Progenitor cell of endocrine pancreas (in vitro differentiated cells): Measurements from ENCODE around the gene TMEFF2. TPM values are rescaled to one million over a fixed set of nuclear protein-coding genes. Genes with fewer than 3 reads are reported as not detected.

Experiments
- DNase-seq: peaks from one replicate; pipeline ENCODE4 v3.0.0; 2021; ENCODE audit warnings: low spot score; ENCODE audit not compliant: unreplicated experiment
- H3K27ac Mint-ChIP-seq: 2 replicates; pipeline ENCODE4 v1.8.0; 2021; ENCODE audit warnings: mild to moderate bottlenecking, moderate library complexity, mixed read lengths
- H3K27me3 Mint-ChIP-seq: 2 replicates; pipeline ENCODE4 v1.8.0; 2021; ENCODE audit warnings: mixed read lengths
- H3K36me3 Mint-ChIP-seq: 2 replicates; pipeline ENCODE4 v1.8.0; 2022; ENCODE audit warnings: mixed read lengths; ENCODE audit not compliant: insufficient read depth
- H3K4me1 Mint-ChIP-seq: 2 replicates; pipeline ENCODE4 v1.8.0; 2021; ENCODE audit warnings: low read depth, mixed read lengths
- H3K4me3 Mint-ChIP-seq: 2 replicates; pipeline ENCODE4 v1.8.0; 2021; ENCODE audit warnings: low read depth, mild to moderate bottlenecking, moderate library complexity, mixed read lengths
- H3K9me3 Mint-ChIP-seq: 2 replicates; pipeline ENCODE4 v1.8.0; 2021; ENCODE audit warnings: low read depth, mixed read lengths
- total RNA-seq: library from RNA; stranded (reverse); gene quantifications from 2 replicates; pipeline ENCODE4 v1.2.1, GENCODE V29; 2021
- TF ChIP-seq, protein P1 (sequence below): fragments of 200-600 bp; sonication (generic); IDR thresholded peaks from one replicate; pipeline ENCODE4 v1.5.0; 2021; ENCODE audit warnings: antibody characterized with exemption, mild to moderate bottlenecking; ENCODE audit not compliant: unreplicated experiment

Gene TMEFF2
- total RNA-seq, 1 donor from 2014 or later: 0.50 TPM

DNA sequence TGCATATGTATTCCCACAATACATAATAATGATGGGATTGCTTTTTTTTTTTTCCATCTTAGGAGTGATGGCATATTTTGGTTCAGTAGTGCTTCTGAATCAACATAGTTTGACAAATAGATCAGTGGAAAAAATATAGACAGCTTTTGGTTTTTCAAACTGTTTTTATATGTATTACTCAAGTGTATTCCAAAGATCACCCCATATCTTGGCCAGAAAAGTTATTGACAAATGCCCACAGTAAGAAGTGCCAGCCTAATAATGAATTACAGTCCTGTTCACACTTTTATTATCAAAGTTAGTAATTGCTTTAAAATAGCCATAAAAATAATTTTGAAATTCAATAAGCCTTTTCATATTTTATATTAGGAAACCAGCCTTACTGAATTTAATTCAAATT lies 95.0 kb downstream of the TMEFF2 start:
- Mint-ChIP-seq H3K4me3 (no peak overlapping the region), H3K27ac (no peak overlapping the region), H3K4me1 (no peaks in the 10 kb centered on the region), H3K36me3 (no peaks in the 10 kb centered on the region), H3K9me3 (no peaks in the 10 kb centered on the region), H3K27me3 (no peaks in the 10 kb centered on the region)
- DNase-seq: no peak
- TF ChIP-seq, protein P1, sequence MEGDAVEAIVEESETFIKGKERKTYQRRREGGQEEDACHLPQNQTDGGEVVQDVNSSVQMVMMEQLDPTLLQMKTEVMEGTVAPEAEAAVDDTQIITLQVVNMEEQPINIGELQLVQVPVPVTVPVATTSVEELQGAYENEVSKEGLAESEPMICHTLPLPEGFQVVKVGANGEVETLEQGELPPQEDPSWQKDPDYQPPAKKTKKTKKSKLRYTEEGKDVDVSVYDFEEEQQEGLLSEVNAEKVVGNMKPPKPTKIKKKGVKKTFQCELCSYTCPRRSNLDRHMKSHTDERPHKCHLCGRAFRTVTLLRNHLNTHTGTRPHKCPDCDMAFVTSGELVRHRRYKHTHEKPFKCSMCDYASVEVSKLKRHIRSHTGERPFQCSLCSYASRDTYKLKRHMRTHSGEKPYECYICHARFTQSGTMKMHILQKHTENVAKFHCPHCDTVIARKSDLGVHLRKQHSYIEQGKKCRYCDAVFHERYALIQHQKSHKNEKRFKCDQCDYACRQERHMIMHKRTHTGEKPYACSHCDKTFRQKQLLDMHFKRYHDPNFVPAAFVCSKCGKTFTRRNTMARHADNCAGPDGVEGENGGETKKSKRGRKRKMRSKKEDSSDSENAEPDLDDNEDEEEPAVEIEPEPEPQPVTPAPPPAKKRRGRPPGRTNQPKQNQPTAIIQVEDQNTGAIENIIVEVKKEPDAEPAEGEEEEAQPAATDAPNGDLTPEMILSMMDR: no peak

DNA sequence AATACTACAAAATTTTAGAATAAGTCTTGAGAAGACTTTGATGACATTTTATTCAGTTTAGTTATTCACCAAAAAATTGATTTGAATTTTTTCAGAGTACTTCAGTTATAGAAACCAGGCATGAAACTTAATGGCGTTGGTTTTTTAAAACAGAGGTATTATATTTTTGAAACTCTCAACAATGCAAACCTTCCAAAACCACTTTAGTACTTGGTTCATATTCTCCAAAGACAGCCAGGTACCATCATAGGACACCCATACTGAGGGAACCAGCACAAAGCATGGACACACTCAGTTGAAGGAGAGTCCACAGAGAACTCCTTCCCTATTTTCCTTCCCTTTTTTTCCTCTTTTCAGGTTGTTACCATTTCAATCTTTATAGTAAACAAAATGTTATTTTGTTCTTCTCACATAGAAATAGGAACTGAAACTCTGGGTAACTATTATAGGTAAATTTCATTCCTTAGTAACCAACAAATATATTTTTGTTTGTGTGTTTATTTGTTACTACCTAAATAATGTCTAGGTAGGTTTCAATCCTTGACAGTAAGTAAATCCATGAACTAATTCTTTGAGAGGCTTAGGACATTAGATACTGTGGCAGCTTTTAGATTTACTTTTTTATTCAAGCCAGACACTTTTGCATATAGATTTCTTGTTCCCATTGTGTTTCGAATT lies 95.8 kb downstream of the TMEFF2 start:
- Mint-ChIP-seq H3K36me3 (no peaks in the 10 kb centered on the region), H3K9me3 (no peaks in the 10 kb centered on the region), H3K27ac (no peak overlapping the region), H3K27me3 (no peaks in the 10 kb centered on the region), H3K4me1 (no peaks in the 10 kb centered on the region), H3K4me3 (no peak overlapping the region)
- DNase-seq: no peak
- TF ChIP-seq, protein P1: no peak

DNA sequence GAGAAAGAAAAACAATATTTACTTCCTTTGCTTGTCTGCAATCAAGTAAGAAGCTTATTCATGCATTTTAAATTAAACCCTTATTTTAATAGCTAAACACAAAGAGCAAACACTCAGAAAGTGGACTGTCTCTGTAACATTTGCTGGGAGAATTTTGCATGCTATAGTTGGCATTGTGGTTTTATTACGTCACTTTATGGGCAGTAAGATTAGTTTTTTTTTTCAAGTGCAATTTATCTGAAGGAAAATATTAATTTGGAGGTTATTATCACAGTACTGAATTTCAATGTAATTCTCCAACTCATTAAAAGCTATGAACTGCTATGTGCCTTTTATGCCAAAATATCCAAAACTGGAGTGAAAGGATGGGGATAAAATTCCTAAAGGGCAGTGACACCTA lies 103.3 kb downstream of the TMEFF2 start:
- H3K27me3 Mint-ChIP-seq: no peaks in the 10 kb centered on the region
- no peaks in the 10 kb centered on the region for H3K9me3 Mint-ChIP-seq
- TF ChIP-seq, protein P1: no peak
- no peak for DNase-seq
- no peak overlapping the region for H3K4me3 Mint-ChIP-seq
- no peaks in the 10 kb centered on the region for H3K36me3 Mint-ChIP-seq
- no peak overlapping the region for H3K27ac Mint-ChIP-seq
- H3K4me1 Mint-ChIP-seq: no peaks in the 10 kb centered on the region

DNA sequence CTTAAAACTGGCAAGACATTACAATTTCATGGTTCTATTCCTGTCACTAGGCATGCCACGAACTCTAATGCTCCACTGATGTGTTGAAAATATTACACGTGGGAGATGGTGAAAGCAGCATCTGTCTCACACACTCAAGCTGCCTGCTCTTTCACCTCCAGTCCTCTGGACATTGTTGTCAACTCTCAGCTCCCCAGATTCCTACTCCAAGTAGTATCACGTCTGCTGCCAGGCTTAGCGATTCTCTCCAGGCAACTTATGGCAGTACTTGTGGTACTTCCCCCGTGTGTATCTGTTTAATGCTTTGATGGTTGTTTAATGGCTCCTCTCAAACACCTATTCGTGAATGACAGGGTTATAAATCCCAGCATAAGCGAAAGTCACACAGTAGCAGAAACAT lies 103.8 kb downstream of the TMEFF2 start:
- Mint-ChIP-seq H3K36me3 (no peaks in the 10 kb centered on the region), H3K27ac (no peak overlapping the region), H3K4me3 (no peak overlapping the region), H3K27me3 (no peaks in the 10 kb centered on the region), H3K9me3 (no peaks in the 10 kb centered on the region), H3K4me1 (no peaks in the 10 kb centered on the region)
- no peak for DNase-seq
- TF ChIP-seq, protein P1: no peak

DNA sequence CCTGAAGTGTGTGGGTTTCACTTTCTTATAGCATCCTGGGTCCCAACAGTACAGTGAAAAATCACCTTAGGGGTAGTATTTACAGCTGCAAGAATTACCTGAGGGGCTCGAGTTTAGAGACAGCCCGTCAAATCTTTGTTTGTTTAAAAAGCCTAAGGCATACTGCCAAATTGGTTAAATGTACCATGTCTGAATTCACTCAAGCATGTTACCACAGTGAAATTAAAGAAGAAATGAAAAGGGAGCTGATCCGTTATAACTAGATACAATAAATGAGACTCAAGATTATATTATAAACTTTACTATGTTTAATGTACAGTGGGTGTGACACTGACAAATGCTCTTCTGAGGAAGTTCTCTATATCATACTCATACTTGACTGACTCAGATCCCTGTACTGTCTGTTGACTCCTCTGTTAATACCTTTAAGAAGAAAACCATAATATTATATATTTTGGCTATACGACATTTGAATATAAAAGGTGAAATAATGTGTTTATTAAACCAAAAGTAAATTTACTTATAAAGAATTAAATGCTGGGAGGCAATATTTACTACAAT lies 107.3 kb downstream of the TMEFF2 start:
- no peak for DNase-seq

More for the DNA sequence above, 107.3 kb downstream of the TMEFF2 start:
- Mint-ChIP-seq H3K27me3 (no peaks in the 10 kb centered on the region), H3K4me3 (no peak overlapping the region), H3K36me3 (no peaks in the 10 kb centered on the region), H3K9me3 (no peaks in the 10 kb centered on the region), H3K27ac (no peak overlapping the region), H3K4me1 (no peaks in the 10 kb centered on the region)
- TF ChIP-seq, protein P1: no peak
